Endodermal cell (in vitro differentiated cells): ENCODE results near the gene HMGB2. TPM values are rescaled to one million over a fixed set of nuclear protein-coding genes. Genes with fewer than 3 reads are reported as not detected.

Experiments
- DNase-seq: peaks from one replicate; pipeline ENCODE4 v3.0.0-alpha.2; 2017
- H3K27ac ChIP-seq: 2 replicates; pipeline ENCODE4 v1.5.1; 2013; ENCODE audit warnings: mild to moderate bottlenecking, low read depth, low read length, moderate library complexity
- H3K27me3 ChIP-seq: 2 replicates; pipeline ENCODE4 v1.6.1; 2013; ENCODE audit warnings: mild to moderate bottlenecking, low read length, moderate library complexity; ENCODE audit not compliant: insufficient read depth, control insufficient read depth, poor library complexity, severe bottlenecking
- H3K36me3 ChIP-seq: 2 replicates; pipeline ENCODE4 v1.7.0; 2013; ENCODE audit warnings: mild to moderate bottlenecking, low read length, moderate library complexity; ENCODE audit not compliant: control insufficient read depth, insufficient read depth
- H3K4me1 ChIP-seq: one replicate; pipeline ENCODE4 v1.7.0; 2013; ENCODE audit warnings: low read length; ENCODE audit not compliant: control insufficient read depth, insufficient read depth
- H3K4me3 ChIP-seq: 2 replicates; pipeline ENCODE4 v1.5.1; 2013; ENCODE audit warnings: mild to moderate bottlenecking, low read length, moderate library complexity
- H3K9ac ChIP-seq: 2 replicates; pipeline ENCODE4 v1.6.1; 2013; ENCODE audit warnings: mild to moderate bottlenecking, low read length, moderate library complexity; ENCODE audit not compliant: poor library complexity, severe bottlenecking; ENCODE audit errors: extremely low read depth
- H3K9me3 ChIP-seq: 2 replicates; pipeline ENCODE4 v1.6.1; 2013; ENCODE audit warnings: mild to moderate bottlenecking, low read length, moderate library complexity; ENCODE audit not compliant: control insufficient read depth
- H3K27ac Mint-ChIP-seq: 2 replicates; pipeline ENCODE4 v1.8.0; 2020; ENCODE audit warnings: mixed read lengths
- H3K27me3 Mint-ChIP-seq: 2 replicates; pipeline ENCODE4 v1.8.0; 2021; ENCODE audit warnings: mild to moderate bottlenecking, mixed read lengths; ENCODE audit not compliant: insufficient read depth
- H3K36me3 Mint-ChIP-seq: 2 replicates; pipeline ENCODE4 v1.8.0; 2020; ENCODE audit warnings: low read depth, mixed read lengths
- H3K4me1 Mint-ChIP-seq: 2 replicates; pipeline ENCODE4 v1.8.0; 2020; ENCODE audit warnings: mixed read lengths
- H3K4me3 Mint-ChIP-seq: 2 replicates; pipeline ENCODE4 v1.8.0; 2020; ENCODE audit warnings: mild to moderate bottlenecking, moderate library complexity, mixed read lengths
- H3K9me3 Mint-ChIP-seq: 2 replicates; pipeline ENCODE4 v1.8.0; 2020; ENCODE audit warnings: mild to moderate bottlenecking, mixed read lengths
- CTCF ChIP-seq: fragments of 200-600 bp; sonication (generic); conservative IDR thresholded peaks from 2 replicates; pipeline ENCODE4 v1.5.0; 2021; ENCODE audit warnings: antibody characterized with exemption, mild to moderate bottlenecking
- WGBS, 2 experiments: methylation state at CpG; one replicate each; pipeline versions ENCODE4 v1.1.5 to v1.1.7; 2013; ENCODE audit warnings: missing lambda C conversion rate in 2 of 2, mixed read lengths in 1 of 2; ENCODE audit not compliant: insufficient coverage in 1 of 2, insufficient read length in 1 of 2; 5-methylcytosine and 5-hydroxymethylcytosine counted together
- total RNA-seq, 2 donors: library from RNA; stranded (reverse); fragmentation: NEBNext Ultra II Directional in 1 of 2; extraction: Animal tissue kit (Norgen Biotek cat#: 25700) in 1 of 2; gene quantifications; 2 replicates in 1 of 2; 3 replicates in 1 of 2; pipeline ENCODE4 v1.2.1, GENCODE V29; 2021

HMGB2 gene
- total RNA-seq, 2 donors from 2014 or later: 236 to 425 TPM

DNA sequence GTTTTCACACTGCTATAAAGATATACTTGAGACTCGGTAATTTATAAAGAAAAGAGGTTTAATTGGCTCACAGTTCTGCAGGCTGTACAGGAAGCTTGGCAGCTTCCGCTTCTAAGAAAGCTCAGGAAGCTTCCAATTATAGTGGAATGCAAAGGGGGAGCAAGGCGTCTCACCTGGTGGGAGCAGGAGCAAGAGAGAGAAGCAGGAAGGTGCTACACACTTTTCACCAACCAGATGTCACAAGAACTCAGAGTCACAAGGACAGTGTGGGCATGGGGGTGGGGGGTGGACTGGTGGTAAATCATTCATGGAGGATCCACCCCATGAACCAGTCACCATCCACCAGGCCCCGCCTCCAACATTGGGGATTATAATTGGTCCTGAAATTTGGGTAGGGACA, 22.8 kb downstream of the HMGB2 start:
- Mint-ChIP-seq H3K27ac (no peak overlapping the region), H3K36me3 (peaks cover 20% of the 10 kb centered on the region), H3K27me3 (no peaks in the 10 kb centered on the region), H3K9me3 (no peaks in the 10 kb centered on the region), H3K4me1 (peaks cover 1% of the 10 kb centered on the region), H3K4me3 (no peak overlapping the region)
- Histone ChIP-seq H3K27me3 (no peaks in the 10 kb centered on the region), H3K9me3 (no peaks in the 10 kb centered on the region), H3K4me1 (no peaks in the 10 kb centered on the region), H3K27ac (no peak overlapping the region), H3K36me3 (peaks cover 15% of the 10 kb centered on the region), H3K9ac (no peak overlapping the region), H3K4me3 (no peak overlapping the region)
- TF ChIP-seq CTCF: no peak
- 95 to 100% methylated on average over 2 to 4 of the region's 4 CpGs for WGBS, 2 experiments
- DNase-seq: no peak

DNA sequence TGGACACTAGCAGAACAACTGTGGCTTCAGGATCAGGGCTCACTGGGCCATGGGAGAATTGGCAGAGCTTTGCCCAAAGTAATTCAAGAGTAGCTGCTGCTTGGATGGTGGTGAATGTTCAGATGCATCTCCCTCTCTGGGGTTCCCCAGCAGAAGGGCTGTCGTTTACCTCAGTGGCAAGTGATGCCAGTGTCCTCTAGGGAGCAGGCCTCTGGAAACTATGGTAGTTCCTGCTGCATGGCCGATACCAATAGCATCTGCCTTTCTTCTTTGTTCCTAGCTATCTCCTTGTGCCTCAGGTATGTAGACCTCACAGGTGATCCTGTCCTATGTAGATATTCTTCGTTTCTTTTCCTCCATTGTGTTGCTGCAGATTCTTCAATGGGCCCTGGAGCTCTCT, 26.4 kb downstream of the HMGB2 start:
- no peaks in the 10 kb centered on the region for H3K27me3 Mint-ChIP-seq
- peaks cover 2% of the 10 kb centered on the region for H3K9me3 Mint-ChIP-seq
- TF ChIP-seq CTCF: peak; percentile 25
- H3K4me3 Mint-ChIP-seq: no peak overlapping the region
- Histone ChIP-seq H3K27ac (no peak overlapping the region), H3K4me1 (no peaks in the 10 kb centered on the region), H3K9ac (no peak overlapping the region), H3K4me3 (no peak overlapping the region), H3K36me3 (peaks cover 20% of the 10 kb centered on the region), H3K9me3 (peaks cover 5% of the 10 kb centered on the region), H3K27me3 (no peaks in the 10 kb centered on the region)
- WGBS, 2 experiments: 92 to 94% methylated on average over 2 to 3 of the region's 3 CpGs
- H3K4me1 Mint-ChIP-seq: peaks cover 1% of the 10 kb centered on the region
- DNase-seq: no peak
- H3K36me3 Mint-ChIP-seq: peaks cover 38% of the 10 kb centered on the region
- no peak overlapping the region for H3K27ac Mint-ChIP-seq

GRCh38 chr4:173301518-173302201, 32.5 kb downstream of the HMGB2 start:
- H3K4me3 ChIP-seq: no peak overlapping the region
- Mint-ChIP-seq H3K27me3 (no peaks in the 10 kb centered on the region), H3K4me3 (no peak overlapping the region), H3K36me3 (peaks cover 26% of the 10 kb centered on the region), H3K4me1 (no peaks in the 10 kb centered on the region), H3K9me3 (peaks cover 2% of the 10 kb centered on the region), H3K27ac (peak overlapping the region; percentile 23)
- H3K4me1 ChIP-seq: no peaks in the 10 kb centered on the region
- peak; percentile 94 for TF ChIP-seq CTCF
- no peaks in the 10 kb centered on the region for H3K27me3 ChIP-seq
- H3K36me3 ChIP-seq: peaks cover 12% of the 10 kb centered on the region
- 33 to 66% methylated on average over 2 to 5 of the region's 5 CpGs for WGBS, 2 experiments
- H3K9ac ChIP-seq: no peak overlapping the region
- peaks cover 5% of the 10 kb centered on the region for H3K9me3 ChIP-seq
- H3K27ac ChIP-seq: no peak overlapping the region
- DNase-seq: no peak
